Measurements from ENCODE around the gene SHANK3.
A peak's percentile ranks its signal among the peaks of the same experiment; 100 is the strongest.

Gene SHANK3

DNA sequence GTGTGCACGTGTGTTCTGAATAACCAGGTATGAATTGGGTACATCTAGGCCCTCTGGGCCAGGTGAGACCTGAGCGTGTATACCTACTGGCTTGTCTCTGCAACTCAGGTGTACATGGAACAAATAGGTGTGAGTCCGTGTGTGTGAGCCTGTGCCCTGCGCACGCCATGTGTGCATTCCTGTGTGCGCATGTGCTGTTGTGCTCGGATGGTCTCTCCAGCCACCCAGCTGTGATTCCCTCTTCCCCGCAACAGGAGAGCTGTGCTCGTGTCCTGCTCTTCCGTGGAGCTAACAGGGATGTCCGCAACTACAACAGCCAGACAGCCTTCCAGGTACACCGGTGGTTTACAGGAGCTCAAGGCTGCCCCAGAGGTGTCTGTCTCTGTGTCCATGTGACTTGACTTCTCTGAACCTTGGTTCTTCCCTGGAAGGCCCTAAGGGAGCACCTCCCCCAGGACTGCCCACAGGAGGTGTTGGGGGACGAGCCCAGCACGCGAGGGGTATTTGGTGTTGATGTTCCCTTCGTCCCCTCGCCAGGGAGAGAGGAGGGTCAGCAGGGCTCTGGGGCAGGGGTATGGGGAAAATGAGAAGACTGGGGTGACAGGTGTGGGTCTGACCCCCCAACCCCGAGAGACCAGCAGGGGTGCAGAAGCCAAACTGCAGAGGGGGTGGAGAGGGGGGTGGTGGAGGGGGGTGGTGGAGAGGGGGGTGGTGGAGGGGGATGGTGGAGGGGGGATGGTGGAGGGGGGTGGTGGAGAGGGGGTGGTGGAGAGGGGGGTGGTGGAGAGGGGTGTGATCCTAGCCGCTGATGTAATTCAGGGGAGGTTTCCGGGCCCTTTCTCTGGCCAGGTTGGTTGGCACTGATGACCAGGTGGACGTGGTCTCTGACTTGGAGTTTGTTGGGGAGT, 10.7 kb downstream of the SHANK3 start:
- CTCF ChIA-PET: no interaction called here
- H3K36me3 Mint-ChIP-seq: no peaks in the 10 kb centered on the region
- DNase-seq: no peak
- no peak overlapping the region for H3K27ac Mint-ChIP-seq
- peaks cover 5% of the 10 kb centered on the region for H3K27me3 Mint-ChIP-seq
- H3K4me1 Mint-ChIP-seq: no peaks in the 10 kb centered on the region
- peaks cover 18% of the 10 kb centered on the region for H3K9me3 Mint-ChIP-seq
- peak overlapping the region; percentile 11 for H3K4me3 Mint-ChIP-seq

DNA sequence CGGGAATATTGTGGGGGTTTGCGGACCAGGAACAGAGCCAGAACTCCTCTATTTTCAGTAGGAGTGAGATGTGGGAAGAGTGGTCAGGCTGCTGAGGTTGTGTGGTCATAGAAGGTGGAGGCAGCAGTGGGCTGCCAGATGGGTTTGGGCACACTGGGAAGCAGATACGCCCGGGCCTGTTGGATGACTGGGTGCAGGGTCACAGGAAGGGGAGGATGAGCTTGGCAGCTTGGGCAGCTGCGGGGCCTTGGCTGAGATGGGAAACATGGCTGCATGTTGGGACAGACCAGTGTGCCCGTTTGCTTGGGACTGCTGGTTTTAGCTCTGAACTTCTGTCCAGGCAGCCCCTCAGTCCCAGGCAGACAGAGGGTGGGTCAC, 11.4 kb downstream of the SHANK3 start:
- no peak for DNase-seq
- Mint-ChIP-seq H3K36me3 (no peaks in the 10 kb centered on the region), H3K4me3 (peak overlapping the region; percentile 11), H3K27me3 (peaks cover 8% of the 10 kb centered on the region), H3K9me3 (peaks cover 18% of the 10 kb centered on the region), H3K27ac (no peak overlapping the region), H3K4me1 (no peaks in the 10 kb centered on the region)
- CTCF ChIA-PET: no interaction called here

DNA sequence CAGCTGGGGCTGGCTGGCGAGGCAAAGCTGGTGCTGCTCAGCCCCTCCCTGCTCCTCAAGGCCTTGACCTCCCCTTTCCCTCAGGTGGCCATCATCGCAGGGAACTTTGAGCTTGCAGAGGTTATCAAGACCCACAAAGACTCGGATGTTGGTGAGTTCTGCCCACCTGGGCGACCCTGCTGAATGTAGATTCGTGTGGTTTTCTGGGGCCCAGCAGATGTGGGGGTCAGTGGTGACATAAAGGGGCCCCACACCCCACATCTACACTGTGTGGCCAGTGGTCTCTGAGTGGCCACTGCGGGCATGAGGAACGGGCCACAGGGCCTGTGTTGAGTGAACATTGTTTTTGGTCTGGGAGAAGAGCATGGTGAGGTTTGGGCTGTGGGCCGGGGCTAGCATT, 11.9 kb downstream of the SHANK3 start:
- Mint-ChIP-seq H3K4me1 (no peaks in the 10 kb centered on the region), H3K27ac (no peak overlapping the region), H3K4me3 (no peak overlapping the region), H3K27me3 (peaks cover 8% of the 10 kb centered on the region), H3K36me3 (no peaks in the 10 kb centered on the region), H3K9me3 (peaks cover 15% of the 10 kb centered on the region)
- CTCF ChIA-PET: no interaction called here
- DNase-seq: no peak

DNA sequence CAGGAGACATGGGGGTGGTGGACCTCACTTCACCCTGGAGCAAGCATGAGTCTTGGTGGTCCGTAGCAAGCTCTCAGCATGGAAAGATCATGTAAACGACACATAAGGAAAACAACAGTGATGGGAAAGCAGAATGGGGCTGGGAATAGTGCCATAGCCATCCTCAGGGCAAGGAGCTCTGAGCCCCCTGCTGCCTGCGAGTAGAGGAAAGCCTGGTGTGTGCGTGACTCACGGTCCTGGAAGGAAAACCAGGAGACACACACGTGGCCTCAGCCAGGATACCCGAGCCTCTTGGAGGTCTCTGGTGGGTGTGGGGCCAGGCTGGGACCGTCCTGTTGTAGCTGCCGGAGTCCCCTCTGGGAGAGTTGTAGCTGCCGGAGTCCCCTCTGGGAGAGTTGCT, 12.4 kb downstream of the SHANK3 start:
- Mint-ChIP-seq H3K9me3 (peaks cover 13% of the 10 kb centered on the region), H3K4me3 (no peak overlapping the region), H3K27me3 (peaks cover 8% of the 10 kb centered on the region), H3K27ac (no peak overlapping the region), H3K4me1 (no peaks in the 10 kb centered on the region), H3K36me3 (no peaks in the 10 kb centered on the region)
- no peak for DNase-seq
- CTCF ChIA-PET: no interaction called here

DNA sequence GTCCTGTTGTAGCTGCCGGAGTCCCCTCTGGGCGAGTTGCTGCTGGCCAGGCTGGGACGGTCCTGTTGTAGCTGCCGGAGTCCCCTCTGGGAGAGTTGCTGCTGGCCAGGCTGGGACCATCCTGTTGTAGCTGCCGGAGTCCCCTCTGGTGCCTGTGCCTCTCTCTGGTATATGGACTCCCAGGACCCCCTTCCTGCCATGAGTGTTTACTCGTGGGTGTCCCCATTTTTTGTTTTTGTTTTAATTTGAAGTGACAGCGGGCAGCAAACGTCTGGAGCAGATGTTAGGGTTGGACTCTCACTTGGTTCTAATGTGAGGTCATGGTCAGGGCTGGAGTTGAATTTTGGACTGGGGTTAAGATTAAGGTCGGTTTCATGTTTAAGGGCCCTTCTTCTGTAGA, 14.2 kb downstream of the SHANK3 start:
- Mint-ChIP-seq H3K4me1 (no peaks in the 10 kb centered on the region), H3K27me3 (peaks cover 13% of the 10 kb centered on the region), H3K4me3 (no peak overlapping the region), H3K9me3 (peaks cover 8% of the 10 kb centered on the region), H3K36me3 (no peaks in the 10 kb centered on the region), H3K27ac (no peak overlapping the region)
- CTCF ChIA-PET: no interaction called here
- no peak for DNase-seq

DNA sequence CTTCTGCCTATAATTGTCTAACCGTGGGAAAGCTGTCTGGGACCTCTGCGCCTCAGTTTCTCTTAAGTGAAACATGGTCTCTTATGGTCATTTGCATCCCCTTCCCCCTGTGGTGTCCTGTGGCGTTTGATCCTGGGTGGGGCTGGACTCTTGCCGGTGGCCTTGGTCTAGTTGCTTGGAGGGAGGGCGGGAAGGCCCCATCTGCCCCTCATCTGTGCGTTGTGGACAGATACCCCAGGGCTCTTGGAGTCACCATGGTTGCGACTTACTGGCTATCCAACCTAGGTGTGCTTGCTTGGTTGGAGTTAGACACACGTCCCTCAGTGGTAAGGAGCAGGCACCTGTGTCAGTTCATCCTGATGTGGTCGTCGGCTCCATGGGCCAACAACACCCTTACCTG, 15.2 kb downstream of the SHANK3 start:
- Mint-ChIP-seq H3K27ac (no peak overlapping the region), H3K27me3 (peaks cover 23% of the 10 kb centered on the region), H3K9me3 (peaks cover 6% of the 10 kb centered on the region), H3K4me3 (no peak overlapping the region), H3K36me3 (no peaks in the 10 kb centered on the region), H3K4me1 (peaks cover 3% of the 10 kb centered on the region)
- no peak for DNase-seq
- CTCF ChIA-PET: interaction anchor here (0.7 kb wide), 1 partner anchor 48 kb away, joined by 3 read pairs; no protein-coding TSS in a partner anchor

DNA sequence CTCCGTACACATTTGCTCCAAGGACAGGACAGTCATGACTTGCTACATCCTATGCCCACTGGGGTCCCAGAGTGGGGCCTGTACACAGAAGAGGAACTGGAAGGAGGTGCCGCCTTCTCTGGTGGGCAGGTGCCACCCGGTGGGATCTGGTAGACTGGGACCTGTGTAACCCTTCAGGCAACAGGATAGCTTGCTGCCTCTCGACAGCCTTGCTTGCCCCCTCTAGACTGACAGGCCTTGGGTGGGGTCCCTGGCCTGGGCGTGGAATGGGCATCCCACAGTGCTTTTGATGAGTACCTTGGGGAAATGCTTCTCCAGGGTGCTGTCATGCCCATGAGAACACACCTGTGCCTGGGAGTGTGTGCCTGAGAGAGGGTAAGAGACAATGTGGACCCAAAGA, 15.8 kb downstream of the SHANK3 start:
- H3K4me3 Mint-ChIP-seq: no peak overlapping the region
- peaks cover 26% of the 10 kb centered on the region for H3K27me3 Mint-ChIP-seq
- no peaks in the 10 kb centered on the region for H3K9me3 Mint-ChIP-seq
- no peaks in the 10 kb centered on the region for H3K36me3 Mint-ChIP-seq
- no peak overlapping the region for H3K27ac Mint-ChIP-seq
- DNase-seq: peak; percentile 12
- CTCF ChIA-PET: no interaction called here
- peaks cover 3% of the 10 kb centered on the region for H3K4me1 Mint-ChIP-seq

DNA sequence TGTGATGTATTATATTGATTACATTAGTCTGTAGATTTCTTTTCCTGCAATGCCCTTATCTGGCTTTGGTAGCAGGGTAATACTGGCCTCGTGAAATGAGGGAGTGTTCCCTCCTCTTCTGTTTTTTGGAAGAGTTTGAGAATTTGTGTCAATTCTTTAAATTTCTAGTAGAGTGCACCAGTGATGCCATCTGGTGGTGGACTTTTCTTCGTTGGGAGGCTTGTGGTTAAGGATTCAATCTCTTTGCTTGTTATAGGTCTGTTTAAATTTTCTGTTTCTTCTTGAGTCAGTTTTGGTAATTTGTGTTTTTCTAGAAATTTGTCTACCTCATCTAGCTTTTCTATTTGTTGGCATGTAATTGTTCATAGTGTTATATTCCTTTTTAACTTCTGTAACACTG, 18.9 kb downstream of the SHANK3 start:
- CTCF ChIA-PET: interaction anchor here (0.6 to 1.9 kb wide), 5 partner anchors 63 to 555 kb away, joined by 3 to 6 read pairs (median 4); partner anchors contain the start of gene ARSA

DNA sequence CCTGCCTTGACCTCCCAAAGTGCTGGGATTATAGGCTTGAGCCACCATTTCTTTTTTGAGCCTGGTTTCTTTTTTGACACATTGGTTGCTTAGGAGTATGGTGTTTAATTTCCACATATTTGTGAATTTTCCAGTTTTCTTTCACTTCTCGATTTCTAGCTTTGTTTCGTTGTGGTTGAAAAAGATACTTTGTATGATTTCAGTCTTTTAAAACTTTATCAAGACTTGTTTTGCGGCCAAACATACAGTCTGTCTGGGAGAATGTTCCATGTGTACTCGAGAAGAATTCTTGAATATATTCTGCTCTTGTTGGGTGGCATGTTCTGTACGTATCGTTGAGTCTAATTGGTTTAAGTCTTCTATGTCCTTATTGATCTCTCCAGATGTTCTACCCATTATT, 20.8 kb downstream of the SHANK3 start:
- Mint-ChIP-seq H3K36me3 (no peaks in the 10 kb centered on the region), H3K4me1 (peaks cover 3% of the 10 kb centered on the region), H3K9me3 (no peaks in the 10 kb centered on the region), H3K27ac (no peak overlapping the region), H3K4me3 (no peak overlapping the region), H3K27me3 (peaks cover 21% of the 10 kb centered on the region)
- CTCF ChIA-PET: interaction anchor here (1.0 kb wide), 1 partner anchor 417 kb away, joined by 3 read pairs; no protein-coding TSS in a partner anchor
- DNase-seq: no peak

More for the DNA sequence above, 18.9 kb downstream of the SHANK3 start:
- DNase-seq: peak; percentile 65
- no peak overlapping the region for H3K27ac Mint-ChIP-seq
- H3K4me1 Mint-ChIP-seq: peaks cover 3% of the 10 kb centered on the region
- no peaks in the 10 kb centered on the region for H3K9me3 Mint-ChIP-seq
- no peak overlapping the region for H3K4me3 Mint-ChIP-seq
- peaks cover 22% of the 10 kb centered on the region for H3K27me3 Mint-ChIP-seq
- H3K36me3 Mint-ChIP-seq: no peaks in the 10 kb centered on the region

DNA sequence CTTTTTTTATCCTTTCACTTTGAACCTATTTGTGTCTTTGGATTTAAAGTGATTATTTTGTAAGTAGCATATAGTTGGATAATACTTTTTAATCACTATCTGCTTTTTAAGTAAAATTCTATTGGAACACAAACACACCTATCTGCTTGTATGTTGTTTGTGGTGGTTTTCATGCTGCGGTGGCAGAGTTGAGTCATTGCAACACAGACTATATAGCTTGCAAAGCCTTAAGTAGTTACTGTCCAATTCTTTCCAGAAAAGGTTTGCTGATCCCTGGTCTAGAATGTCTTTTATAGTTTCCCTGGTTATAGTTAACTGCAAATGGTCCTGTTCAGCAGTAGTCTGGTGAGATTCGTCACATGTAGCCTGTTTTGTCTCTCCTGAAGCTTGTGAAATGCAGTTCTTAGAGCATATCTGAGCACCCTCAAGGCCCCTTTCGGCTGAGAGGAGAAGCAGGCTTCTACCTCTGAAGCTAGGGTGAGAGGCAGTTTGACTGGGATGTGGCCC, 21.5 kb downstream of the SHANK3 start:
- H3K27ac Mint-ChIP-seq: no peak overlapping the region
- H3K4me1 Mint-ChIP-seq: peaks cover 3% of the 10 kb centered on the region
- H3K36me3 Mint-ChIP-seq: no peaks in the 10 kb centered on the region
- peak; percentile 20 for DNase-seq
- H3K9me3 Mint-ChIP-seq: no peaks in the 10 kb centered on the region
- CTCF ChIA-PET: interaction anchor here (0.7 to 1.2 kb wide), 3 partner anchors 32 to 417 kb away, joined by 3 to 4 read pairs (median 3); no protein-coding TSS in a partner anchor
- no peak overlapping the region for H3K4me3 Mint-ChIP-seq
- H3K27me3 Mint-ChIP-seq: peaks cover 18% of the 10 kb centered on the region

DNA sequence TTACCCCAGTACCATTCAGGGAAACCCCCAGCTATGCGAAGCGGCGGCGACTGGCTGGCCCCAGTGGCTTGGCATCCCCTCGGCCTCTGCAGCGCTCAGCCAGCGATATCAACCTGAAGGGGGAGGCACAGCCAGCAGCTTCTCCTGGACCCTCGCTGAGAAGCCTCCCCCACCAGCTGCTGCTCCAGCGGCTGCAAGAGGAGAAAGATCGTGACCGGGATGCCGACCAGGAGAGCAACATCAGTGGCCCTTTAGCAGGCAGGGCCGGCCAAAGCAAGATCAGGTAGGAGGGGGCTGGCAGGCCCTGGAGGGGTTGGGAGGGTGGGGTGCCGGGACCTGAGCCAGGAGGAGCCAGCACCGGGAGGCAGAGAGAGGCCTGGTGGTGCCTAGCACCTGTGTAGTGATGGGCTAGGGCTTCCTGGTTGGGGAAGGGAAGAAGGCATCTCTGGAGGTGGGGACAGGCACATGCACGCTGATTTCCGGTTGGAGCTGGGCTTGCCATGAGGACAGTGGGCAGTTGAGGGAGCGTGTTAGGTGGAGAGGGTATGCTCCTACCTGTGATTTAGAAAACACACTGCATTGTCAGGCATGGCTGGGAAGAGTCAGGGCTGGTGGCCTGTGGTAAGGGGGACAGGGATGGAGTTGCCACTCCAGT, 22.3 kb downstream of the SHANK3 start:
- peak; percentile 18 for DNase-seq
- peaks cover 18% of the 10 kb centered on the region for H3K27me3 Mint-ChIP-seq
- no peaks in the 10 kb centered on the region for H3K9me3 Mint-ChIP-seq
- no peak overlapping the region for H3K4me3 Mint-ChIP-seq
- peaks cover 3% of the 10 kb centered on the region for H3K4me1 Mint-ChIP-seq
- no peaks in the 10 kb centered on the region for H3K36me3 Mint-ChIP-seq
- H3K27ac Mint-ChIP-seq: no peak overlapping the region
- CTCF ChIA-PET: interaction anchor here (0.7 to 1.2 kb wide), 2 partner anchors 31 to 73 kb away, joined by 3 to 4 read pairs; no protein-coding TSS in a partner anchor

DNA sequence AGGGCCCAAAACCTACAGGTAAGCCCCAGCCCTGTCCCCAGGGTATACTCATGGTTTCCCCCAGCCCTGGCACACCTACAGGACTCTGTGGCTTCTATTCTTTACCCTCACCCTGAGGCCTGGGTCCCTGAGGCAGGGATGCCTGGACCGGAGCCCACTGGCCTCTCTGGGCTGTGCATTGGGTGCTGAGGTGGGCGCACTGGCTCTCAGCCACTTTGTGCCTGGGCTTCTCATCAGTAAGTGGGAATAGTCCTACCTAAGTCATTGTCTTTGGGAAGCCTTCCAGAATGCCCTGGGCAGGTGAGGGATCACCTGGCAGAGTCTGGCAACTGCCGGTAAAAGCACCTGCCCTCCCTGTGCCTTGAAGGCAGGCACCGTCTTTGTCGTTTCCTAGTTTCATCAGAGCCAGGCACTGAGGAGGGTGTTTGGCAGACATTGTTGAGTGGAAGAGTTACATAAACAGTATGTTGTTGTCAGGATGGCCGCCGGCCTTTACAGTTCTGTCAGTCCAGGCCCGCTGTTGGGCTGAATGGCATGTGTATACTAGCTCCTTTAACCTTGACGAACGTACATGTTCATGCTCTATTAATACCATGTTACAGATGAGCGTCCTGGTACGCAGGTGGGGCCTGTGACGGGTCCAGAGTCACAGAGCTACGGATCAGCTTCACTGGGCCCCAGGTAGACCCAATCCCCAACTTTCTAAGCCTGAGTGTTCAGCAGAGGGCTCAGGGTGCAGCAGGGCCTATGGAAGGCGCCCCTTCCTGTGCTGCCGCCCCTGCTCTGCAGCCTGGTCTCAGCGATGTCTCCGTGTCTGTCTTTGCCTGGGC, 23.0 kb downstream of the SHANK3 start:
- peaks cover 5% of the 10 kb centered on the region for H3K4me1 Mint-ChIP-seq
- DNase-seq: peak; percentile 6
- CTCF ChIA-PET: interaction anchor here (1.1 to 1.2 kb wide), 2 partner anchors 74 to 75 kb away, joined by 3 to 4 read pairs; no protein-coding TSS in a partner anchor
- H3K4me3 Mint-ChIP-seq: no peak overlapping the region
- no peaks in the 10 kb centered on the region for H3K9me3 Mint-ChIP-seq
- H3K36me3 Mint-ChIP-seq: no peaks in the 10 kb centered on the region
- H3K27ac Mint-ChIP-seq: no peak overlapping the region
- peaks cover 18% of the 10 kb centered on the region for H3K27me3 Mint-ChIP-seq

DNA sequence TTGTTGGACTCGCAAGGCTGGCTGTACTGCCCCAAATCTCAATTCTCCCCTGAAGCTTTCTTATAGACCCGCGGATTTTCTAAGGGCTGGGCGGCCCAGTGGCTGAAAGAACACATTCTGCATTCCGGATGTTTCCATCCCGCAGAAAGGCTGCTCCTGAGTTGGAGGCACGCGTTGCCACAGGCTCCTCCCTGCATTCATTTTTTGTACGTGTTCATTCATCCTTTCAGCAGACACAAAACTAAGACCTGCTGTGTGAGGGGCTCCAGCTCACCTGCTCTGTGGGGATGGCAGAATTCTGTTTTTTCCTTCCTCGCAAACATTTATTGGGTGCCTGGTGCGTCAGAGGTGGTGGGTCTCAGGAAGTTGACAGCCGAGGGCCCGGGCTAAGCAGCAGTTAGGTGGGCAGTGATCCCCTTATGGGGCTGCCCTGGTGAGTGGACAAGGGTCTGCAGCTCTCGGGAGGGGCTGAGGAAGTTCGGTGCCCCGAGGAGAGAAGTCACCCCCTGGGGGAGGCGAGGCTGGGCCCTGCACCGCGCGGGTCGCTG, 23.7 kb downstream of the SHANK3 start:
- peak; percentile 4 for DNase-seq
- H3K36me3 Mint-ChIP-seq: no peaks in the 10 kb centered on the region
- no peak overlapping the region for H3K27ac Mint-ChIP-seq
- peaks cover 18% of the 10 kb centered on the region for H3K27me3 Mint-ChIP-seq
- H3K4me1 Mint-ChIP-seq: peaks cover 6% of the 10 kb centered on the region
- no peaks in the 10 kb centered on the region for H3K9me3 Mint-ChIP-seq
- no peak overlapping the region for H3K4me3 Mint-ChIP-seq
- CTCF ChIA-PET: interaction anchor here (1.1 kb wide), 1 partner anchor 76 kb away, joined by 3 read pairs; no protein-coding TSS in a partner anchor
